M059J (cell line): ENCODE results near the gene ZNF396. TPM values are rescaled to one million over a fixed set of nuclear protein-coding genes. Genes with fewer than 3 reads are reported as not detected.

ENCODE experiments used
- DNase-seq: peaks from one replicate; pipeline ENCODE4 v3.0.0-alpha.2; 2012; ENCODE audit warnings: low read depth
- total RNA-seq: library from RNA; depleted of rRNA; stranded (reverse); fragments of >200 nt; shearing (Covaris generic); gene quantifications from 2 replicates; pipeline ENCODE4 v1.2.3, GENCODE V29; 2014; rRNA removed

Gene ZNF396
- total RNA-seq, 1 experiment from 2014 or later: 1.7 TPM

DNA sequence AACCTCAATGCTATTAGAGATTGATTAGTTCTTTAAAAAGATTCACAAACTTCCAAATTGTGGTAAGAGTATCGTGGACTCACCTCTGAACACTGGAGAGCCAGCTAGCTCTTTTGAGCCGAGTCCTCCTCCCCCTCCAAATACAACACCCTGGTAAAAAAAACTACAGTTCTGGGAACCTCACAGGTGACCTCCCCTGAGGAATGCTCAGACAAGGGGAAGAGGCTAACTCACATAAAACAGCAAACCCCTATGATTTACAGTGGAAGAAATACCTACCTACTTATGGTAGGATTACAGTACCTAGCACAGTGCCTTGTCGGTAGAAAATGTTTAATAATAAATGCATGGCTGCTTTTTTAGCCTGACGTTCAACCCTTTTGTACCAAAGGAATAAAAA lies 41.3 kb downstream of the ZNF396 start:
- no peak for DNase-seq

DNA sequence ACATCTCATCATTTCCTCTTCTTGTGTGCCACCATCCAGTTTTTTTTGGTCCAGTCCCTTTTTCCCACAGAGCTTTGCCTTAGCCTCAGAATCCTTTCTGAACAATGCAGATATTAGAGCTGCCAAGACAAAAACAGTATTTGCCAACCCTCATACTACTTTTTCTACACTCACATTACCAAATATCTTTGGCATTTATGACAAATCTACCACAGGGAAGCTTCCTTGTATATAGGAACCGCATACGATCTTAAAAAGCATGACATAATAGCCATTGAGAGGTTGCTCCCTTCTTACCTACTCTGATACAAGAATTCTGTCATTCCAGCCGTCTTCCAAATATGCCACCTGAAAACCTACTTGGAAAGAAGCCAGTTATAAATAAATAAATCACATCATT lies 42.3 kb downstream of the ZNF396 start:
- peak; percentile 26 for DNase-seq

DNA sequence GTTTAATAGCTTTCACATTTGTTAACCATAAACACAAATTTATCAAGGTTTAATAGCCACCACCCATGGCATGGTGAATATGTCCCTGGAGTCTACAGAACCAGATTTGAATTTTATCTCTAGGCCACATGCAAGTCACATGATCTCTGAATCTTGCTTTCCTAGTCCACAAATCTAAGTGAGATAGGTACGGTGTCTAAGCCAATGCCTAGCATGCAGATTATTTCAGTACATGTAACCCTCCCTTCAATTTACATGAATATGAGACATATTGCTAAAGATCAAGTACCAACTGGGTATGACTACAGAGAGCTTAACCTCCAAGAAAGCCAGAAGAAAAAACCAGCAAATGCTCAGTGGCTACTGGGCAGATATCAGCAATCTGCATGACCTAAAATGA lies 42.9 kb downstream of the ZNF396 start:
- no peak for DNase-seq

DNA sequence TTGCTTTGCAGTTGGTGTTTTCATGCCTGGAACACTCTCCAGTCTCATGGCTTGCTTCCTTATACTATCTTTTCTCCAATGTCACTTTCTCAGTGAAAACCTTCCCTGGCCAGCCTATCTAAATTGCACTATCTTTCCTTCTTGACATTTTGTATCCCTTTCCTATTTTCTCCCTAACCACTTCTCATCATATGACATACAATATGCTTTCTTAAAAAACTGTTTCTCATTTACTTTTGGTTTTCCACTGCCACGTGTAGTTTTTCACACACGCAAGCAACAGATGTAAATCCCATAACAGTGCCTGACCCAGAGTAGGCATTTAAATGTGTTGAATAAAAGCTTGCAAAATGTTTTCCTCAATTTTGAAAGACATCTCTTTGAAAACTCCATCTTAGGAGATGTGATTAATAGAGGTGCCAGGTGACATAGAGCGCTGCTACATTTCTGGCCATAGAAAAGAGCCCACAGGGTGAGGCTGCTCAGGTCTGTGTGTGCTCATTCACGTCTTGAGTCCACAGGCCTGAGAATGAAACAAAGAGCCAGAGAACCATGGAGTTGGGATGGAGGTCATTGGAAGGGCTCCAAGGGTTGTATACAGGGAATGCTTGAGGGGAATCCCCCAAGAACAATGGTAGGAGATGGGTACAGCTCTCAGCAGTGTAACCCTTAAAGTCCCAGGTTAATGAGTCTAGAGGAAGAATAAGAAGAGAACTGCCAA lies 45.6 kb downstream of the ZNF396 start:
- DNase-seq: no peak

DNA sequence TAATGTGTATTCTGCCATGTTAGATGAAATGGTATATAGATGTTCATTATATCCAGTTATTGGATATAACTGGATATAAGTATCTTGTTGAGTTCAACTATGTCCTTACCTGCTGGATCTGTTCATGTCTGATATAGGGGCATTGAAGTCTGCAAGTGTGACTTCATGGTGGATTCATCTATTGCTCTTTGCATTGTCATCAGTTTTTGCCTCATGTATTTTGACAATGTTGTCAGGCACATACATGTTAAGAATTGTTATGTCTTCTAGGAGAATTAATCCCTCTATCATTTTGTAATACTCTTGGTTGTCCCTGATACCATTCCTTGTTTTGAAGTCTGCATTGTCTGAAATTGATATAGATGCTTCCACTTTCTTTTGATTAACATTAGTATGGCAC lies 48.3 kb downstream of the ZNF396 start:
- DNase-seq: no peak

DNA sequence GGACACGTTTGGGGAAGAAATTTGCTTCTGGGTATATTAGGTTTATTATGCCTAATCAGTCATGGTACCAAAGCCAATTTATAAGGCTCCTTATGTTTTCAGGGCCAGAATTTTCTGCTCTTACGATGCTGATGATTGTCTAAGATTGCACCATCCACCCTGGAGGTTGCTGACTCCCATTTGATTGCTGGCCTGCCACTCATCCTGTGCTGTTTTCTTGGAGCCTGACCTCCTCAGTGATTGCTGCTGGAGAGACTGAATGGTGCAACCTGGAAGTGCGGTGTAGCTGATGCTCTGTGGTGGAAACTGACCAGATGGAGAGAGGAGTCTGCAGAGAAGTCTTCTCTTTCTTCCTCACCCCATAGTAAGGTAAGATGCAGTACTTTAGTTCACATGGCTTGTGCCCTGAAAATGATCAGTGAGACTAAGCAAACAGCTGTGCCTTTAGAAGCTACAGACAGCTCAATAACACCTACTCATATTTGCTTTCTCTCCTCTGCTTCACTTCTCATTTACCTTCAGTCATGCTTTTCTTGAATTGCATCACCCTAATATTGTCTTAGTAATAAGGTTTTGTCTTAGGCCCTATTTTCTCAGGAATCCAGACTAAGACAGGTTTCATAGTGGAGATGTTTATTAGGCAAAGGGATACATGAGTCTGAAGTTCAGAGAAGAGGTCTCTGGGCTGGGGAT lies 50.3 kb downstream of the ZNF396 start:
- DNase-seq: no peak

DNA sequence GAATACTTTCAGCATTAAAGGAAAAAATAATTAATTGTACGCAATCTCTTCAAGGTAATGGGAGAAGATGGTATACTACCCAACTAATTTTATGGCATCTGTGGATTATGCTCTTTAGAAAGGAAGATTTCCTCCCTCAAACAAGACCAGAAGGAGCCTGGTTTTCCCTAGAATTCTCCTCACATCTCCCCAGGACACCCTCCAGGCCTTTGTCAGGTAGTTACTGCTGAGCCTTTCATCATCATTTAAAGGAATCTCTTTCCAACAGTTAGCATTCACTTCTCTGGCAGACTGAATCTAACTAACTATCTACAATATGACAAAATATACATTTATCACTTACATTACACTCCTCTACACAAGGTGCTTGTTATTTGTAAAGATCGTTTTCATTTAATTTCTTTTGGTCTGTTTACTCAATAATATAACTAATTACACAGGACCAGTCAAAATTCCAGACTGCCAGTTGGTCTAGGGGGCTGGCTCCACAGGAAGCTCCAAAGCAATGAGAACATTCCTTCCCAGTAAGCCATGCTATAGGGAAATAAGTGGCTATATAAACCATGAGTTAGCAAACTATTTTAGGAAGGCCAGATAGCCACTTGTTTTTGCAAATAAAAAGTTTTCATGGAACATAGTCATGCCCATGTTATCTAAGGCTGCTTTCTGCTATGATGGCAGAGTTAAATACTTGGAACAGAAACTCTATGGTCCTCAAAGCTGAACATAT lies 52.0 kb downstream of the ZNF396 start:
- no peak for DNase-seq

DNA sequence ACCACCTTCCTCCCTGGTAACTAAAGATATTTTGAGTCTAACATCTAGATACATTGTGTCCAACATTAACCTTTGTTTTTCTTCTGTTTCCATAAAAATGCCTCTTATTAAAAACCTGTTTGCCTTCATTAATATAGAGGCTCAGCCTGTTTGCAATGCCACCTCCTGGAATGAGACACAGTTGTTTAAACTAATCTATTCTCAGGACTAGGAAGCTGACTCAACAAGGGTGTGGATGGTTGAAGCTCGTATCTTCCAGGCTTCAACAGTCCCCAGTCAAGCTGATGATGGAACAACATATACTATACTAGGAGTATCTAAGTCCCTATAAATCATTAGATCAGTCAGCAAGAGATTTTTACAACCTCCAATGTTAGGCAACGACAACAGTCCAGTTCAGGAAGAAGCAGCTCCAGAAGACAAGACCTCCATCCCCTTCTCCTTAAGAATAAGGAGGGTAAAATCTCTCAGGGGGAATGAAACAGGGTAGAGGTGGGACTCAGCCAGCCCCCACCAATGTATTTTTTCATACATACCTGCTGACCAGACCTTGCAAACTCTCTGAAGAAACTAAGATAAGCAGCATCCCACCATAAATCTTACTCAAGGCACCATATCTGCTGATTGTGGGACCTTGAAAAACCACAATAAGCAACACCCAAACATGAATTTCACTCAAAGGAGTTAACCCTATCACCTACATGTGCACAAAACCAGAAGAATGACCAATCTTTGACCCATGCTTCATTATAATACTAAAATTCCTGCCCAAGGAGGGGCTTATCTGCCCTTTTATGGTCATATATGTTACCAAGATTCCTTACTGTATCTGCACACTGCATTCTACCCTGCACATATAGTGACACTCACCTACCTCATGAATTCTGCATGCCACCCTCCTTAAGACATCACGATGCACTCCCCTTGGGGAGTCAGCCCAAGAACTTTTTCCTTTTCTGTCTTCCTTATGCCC lies 54.4 kb downstream of the ZNF396 start:
- no peak for DNase-seq

Other genes with a start within 250 kb of the ZNF396 start
- gene ZNF397, start 136.3 kb downstream of the ZNF396 start, total RNA-seq: 3.0 and 6.7 TPM in 2 replicates
- gene ZSCAN30, start 87.1 kb downstream of the ZNF396 start, total RNA-seq: 13.2 and 18.9 TPM in 2 replicates
- 34.7 and 41.0 TPM in 2 replicates for gene ZNF24, start 32.9 kb downstream of the ZNF396 start, total RNA-seq
- gene INO80C, start 120.6 kb upstream of the ZNF396 start, total RNA-seq: 3.4 and 6.5 TPM in 2 replicates
- gene GALNT1, start 204.4 kb upstream of the ZNF396 start, total RNA-seq: 46.1 and 63.0 TPM in 2 replicates